HL-60 (cell line): ENCODE results near the gene HNF4A.

Source experiments
- CTCF ChIP-seq: IDR thresholded peaks from one replicate; pipeline ENCODE4 v1.5.1; 2011; ENCODE audit warnings: low read length, control low read depth, inconsistent platforms; ENCODE audit not compliant: insufficient read depth
- GABPA ChIP-seq: IDR thresholded peaks from 2 replicates; pipeline ENCODE4 v1.6.1; 2012; ENCODE audit warnings: low read depth
- POLR2AphosphoS5 ChIP-seq: IDR thresholded peaks from 2 replicates; pipeline ENCODE4 v1.6.1; 2012; ENCODE audit warnings: low read depth
- REST ChIP-seq: IDR thresholded peaks from 2 replicates; pipeline ENCODE4 v1.6.1; 2012; ENCODE audit warnings: low read depth; ENCODE audit not compliant: insufficient replicate concordance

DNA sequence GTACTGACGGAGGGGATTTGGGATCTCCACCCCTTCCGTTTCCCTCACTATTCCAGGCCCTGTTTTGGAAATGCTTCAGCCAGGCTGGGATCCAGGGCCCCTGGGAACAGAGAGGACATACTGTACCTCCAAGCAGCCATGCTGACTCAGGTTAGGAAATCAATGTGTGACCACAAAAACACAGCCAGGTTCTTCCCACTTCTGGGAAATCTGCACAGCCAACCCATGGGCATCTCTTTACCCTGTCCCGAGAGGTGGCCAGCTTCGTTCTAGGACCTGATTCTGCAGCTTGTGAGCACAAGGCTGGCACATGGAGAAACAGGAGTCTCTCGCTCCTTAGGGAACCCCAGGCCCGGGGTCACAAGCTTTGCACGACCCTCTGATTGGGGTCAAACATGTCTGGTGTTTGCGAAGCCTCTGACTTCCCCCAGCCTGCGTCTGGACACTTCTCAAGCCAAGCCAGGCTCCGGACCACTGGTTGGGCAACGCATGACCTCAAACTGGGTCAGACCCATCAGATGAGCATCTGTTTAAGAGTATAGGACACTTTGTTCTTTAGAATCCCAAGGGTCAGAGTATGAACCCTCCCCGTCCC is 111.9 kb downstream of the HNF4A start:
- TF ChIP-seq CTCF (no peak), REST (no peak), POLR2AphosphoS5 (no peak), GABPA (no peak)
